HEK293 (cell line): ENCODE results near the gene SUN3.
"Not testable (repeated sequence)": the region's sequence is repeated elsewhere in the genome, so short reads cannot be mapped to it uniquely, and the experiment has no call there.

Experiments
- CTCF ChIA-PET: fragments of 350-600 bp; formaldehyde crosslinking; extraction: SDS; loops from one replicate; lab custom pipeline; 2021; ENCODE audit warnings: antibody characterized with exemption; lab: Yijun Ruan, JAX
- POLR2A ChIA-PET: fragments of 300-600 bp; formaldehyde crosslinking; extraction: SDS; loops from one replicate; lab custom pipeline; 2020; ENCODE audit warnings: antibody characterized with exemption, inconsistent platforms; lab: Yijun Ruan, JAX
- H3K27ac ChIP-seq: fragments of 200-500 bp; sonication (Bioruptor generic); 2 replicates; pipeline ENCODE4 v1.5.1; 2014; ENCODE audit warnings: low read depth, low read length, control low read depth, inconsistent platforms; ENCODE audit errors: extremely low read depth
- H3K36me3 ChIP-seq, 2 experiments: fragments of 200-500 bp in 1 of 2; sonication (Bioruptor generic) in 1 of 2; 1 replicate in 1 of 2; 2 replicates in 1 of 2; pipeline ENCODE4 v1.5.1; 2014 to 2017; ENCODE audit warnings: inconsistent platforms in 2 of 2, low read length in 2 of 2; ENCODE audit not compliant: control insufficient read depth in 2 of 2, insufficient read depth in 1 of 2
- H3K4me1 ChIP-seq: fragments of 200-500 bp; sonication (Bioruptor generic); 2 replicates; pipeline ENCODE4 v1.5.1; 2014; ENCODE audit warnings: mild to moderate bottlenecking, low read length, inconsistent platforms; ENCODE audit not compliant: control insufficient read depth, insufficient read depth
- H3K4me3 ChIP-seq: 2 replicates; pipeline ENCODE4 v1.5.1; 2011; ENCODE audit warnings: low read depth, mild to moderate bottlenecking, control low read depth, low read length, moderate library complexity
- H3K9me3 ChIP-seq: fragments of 200-500 bp; sonication (Bioruptor generic); 2 replicates; pipeline ENCODE4 v1.5.1; 2014; ENCODE audit warnings: low read depth, low read length, inconsistent platforms; ENCODE audit not compliant: control insufficient read depth, insufficient read depth
- GLI4 ChIP-seq: fragments of 450-650 bp; formaldehyde crosslinking; IDR thresholded peaks from 2 replicates; pipeline ENCODE4 v1.5.1; 2016; ENCODE audit warnings: missing biosample characterization, missing genetic modification characterization
- ZEB2 ChIP-seq: fragments of 450-650 bp; formaldehyde crosslinking; IDR thresholded peaks from 2 replicates; pipeline ENCODE4 v1.5.1; 2016; ENCODE audit warnings: missing biosample characterization, missing genetic modification characterization
- ZFHX2 ChIP-seq: fragments of 450-650 bp; formaldehyde crosslinking; conservative IDR thresholded peaks from 2 replicates; pipeline ENCODE4 v1.5.1; 2016; ENCODE audit warnings: missing biosample characterization, missing genetic modification characterization
- ZIC2 ChIP-seq: fragments of 450-650 bp; formaldehyde crosslinking; IDR thresholded peaks from 2 replicates; pipeline ENCODE4 v1.5.1; 2016; ENCODE audit warnings: missing biosample characterization, missing genetic modification characterization
- ZNF223 ChIP-seq: fragments of 450-650 bp; formaldehyde crosslinking; IDR thresholded peaks from 2 replicates; pipeline ENCODE4 v1.5.1; 2016; ENCODE audit warnings: missing biosample characterization, missing genetic modification characterization
- ZNF248 ChIP-seq: fragments of 450-650 bp; formaldehyde crosslinking; IDR thresholded peaks from 2 replicates; pipeline ENCODE4 v1.5.1; 2017; ENCODE audit warnings: missing biosample characterization, missing genetic modification characterization
- ZNF558 ChIP-seq: fragments of 450-650 bp; formaldehyde crosslinking; IDR thresholded peaks from 2 replicates; pipeline ENCODE4 v1.5.1; 2016; ENCODE audit warnings: missing biosample characterization, missing genetic modification characterization
- ZNF600 ChIP-seq: fragments of 450-650 bp; formaldehyde crosslinking; IDR thresholded peaks from 2 replicates; pipeline ENCODE4 v1.5.1; 2016; ENCODE audit warnings: missing biosample characterization, missing genetic modification characterization
- ZNF621 ChIP-seq: fragments of 450-650 bp; formaldehyde crosslinking; IDR thresholded peaks from 2 replicates; pipeline ENCODE4 v1.5.1; 2017; ENCODE audit warnings: missing biosample characterization, missing genetic modification characterization
- ZSCAN23 ChIP-seq: fragments of 450-650 bp; formaldehyde crosslinking; IDR thresholded peaks from 2 replicates; pipeline ENCODE4 v1.5.1; 2016; ENCODE audit warnings: missing biosample characterization, missing genetic modification characterization
- ZSCAN30 ChIP-seq: fragments of 450-650 bp; IDR thresholded peaks from 2 replicates; pipeline ENCODE4 v1.5.1; 2018; ENCODE audit warnings: missing biosample characterization, mild to moderate bottlenecking, missing genetic modification characterization, moderate library complexity
- TF ChIP-seq, protein P1 (sequence below): fragments of 450-650 bp; formaldehyde crosslinking; IDR thresholded peaks from 2 replicates; pipeline ENCODE4 v1.5.1; 2016; ENCODE audit warnings: missing biosample characterization, missing genetic modification characterization
- TF ChIP-seq, protein P2 (sequence below): fragments of 450-650 bp; formaldehyde crosslinking; IDR thresholded peaks from 2 replicates; pipeline ENCODE4 v1.5.1; 2017; ENCODE audit warnings: missing biosample characterization, missing genetic modification characterization
- TF ChIP-seq, protein P3 (sequence below): fragments of 450-650 bp; formaldehyde crosslinking; IDR thresholded peaks from 2 replicates; pipeline ENCODE4 v1.5.0; 2017; ENCODE audit warnings: missing biosample characterization, missing genetic modification characterization, borderline replicate concordance
- TF ChIP-seq, protein P4 (sequence below): fragments of 450-650 bp; formaldehyde crosslinking; IDR thresholded peaks from 2 replicates; pipeline ENCODE4 v1.5.1; 2016; ENCODE audit warnings: missing biosample characterization, missing genetic modification characterization
- TF ChIP-seq, protein P5 (sequence below): fragments of 450-650 bp; formaldehyde crosslinking; IDR thresholded peaks from 2 replicates; pipeline ENCODE4 v1.5.1; 2016; ENCODE audit warnings: missing biosample characterization, missing genetic modification characterization

SUN3 gene

DNA sequence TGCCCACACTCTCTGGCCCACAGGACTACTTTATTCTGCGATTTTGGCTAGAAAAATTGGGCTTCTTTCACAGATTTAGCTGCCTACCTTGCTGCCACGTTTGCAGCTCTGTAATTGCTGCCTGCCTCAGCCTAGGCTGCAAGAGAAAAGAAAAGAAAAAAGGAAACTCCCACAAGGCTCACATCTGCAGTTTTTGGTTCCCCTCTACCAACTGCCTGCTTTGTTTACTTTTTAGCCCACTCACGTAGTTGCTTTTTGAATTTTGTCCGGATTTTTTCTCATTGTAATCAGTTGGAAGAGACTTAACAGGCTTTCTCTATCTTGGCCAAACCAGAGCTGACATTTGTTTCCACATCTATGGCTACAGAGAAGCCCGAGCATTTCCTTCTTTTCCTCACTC is 24.3 kb downstream of the SUN3 start (continued):
- TF ChIP-seq, protein P1, sequence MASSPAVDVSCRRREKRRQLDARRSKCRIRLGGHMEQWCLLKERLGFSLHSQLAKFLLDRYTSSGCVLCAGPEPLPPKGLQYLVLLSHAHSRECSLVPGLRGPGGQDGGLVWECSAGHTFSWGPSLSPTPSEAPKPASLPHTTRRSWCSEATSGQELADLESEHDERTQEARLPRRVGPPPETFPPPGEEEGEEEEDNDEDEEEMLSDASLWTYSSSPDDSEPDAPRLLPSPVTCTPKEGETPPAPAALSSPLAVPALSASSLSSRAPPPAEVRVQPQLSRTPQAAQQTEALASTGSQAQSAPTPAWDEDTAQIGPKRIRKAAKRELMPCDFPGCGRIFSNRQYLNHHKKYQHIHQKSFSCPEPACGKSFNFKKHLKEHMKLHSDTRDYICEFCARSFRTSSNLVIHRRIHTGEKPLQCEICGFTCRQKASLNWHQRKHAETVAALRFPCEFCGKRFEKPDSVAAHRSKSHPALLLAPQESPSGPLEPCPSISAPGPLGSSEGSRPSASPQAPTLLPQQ (tag by site-specific recombination), result no peak
- no peak for TF ChIP-seq ZSCAN30
- TF ChIP-seq GLI4 (tag by site-specific recombination), result no peak
- no peak for TF ChIP-seq ZFHX2 (tag by site-specific recombination)

DNA sequence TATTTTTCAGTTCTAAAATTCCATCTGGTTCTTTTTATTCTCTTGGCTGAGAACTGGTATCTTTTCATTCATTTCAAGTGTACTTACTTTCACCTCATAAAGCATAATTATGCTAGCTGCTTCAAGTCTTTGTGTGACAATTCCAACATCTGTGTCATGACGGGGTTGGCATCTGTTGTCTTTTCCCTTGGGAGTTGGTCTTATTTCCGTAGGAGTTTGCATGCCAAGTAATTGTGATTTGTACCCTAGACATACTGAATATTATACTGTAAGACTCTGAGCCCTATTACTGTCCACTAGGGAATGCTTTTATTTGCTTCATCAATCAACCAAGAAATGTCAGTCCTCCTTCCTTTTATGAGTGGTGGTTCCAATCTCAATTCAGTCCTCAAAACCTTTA is 24.9 kb downstream of the SUN3 start:
- Histone ChIP-seq H3K4me3 (no peak overlapping the region), H3K27ac (no peak overlapping the region), H3K36me3 (no peaks in the 10 kb centered on the region), H3K4me1 (0 out of 2 replicates have a peak, but pooled peaks cover 3% of the 10 kb centered on the region), H3K9me3 (no peaks in the 10 kb centered on the region)
- CTCF ChIA-PET, result interaction anchor here (0.7 to 1.7 kb wide), 2 partner anchors 12 to 87 kb away, joined by 3 to 4 read pairs; no protein-coding TSS in a partner anchor
- TF ChIP-seq ZEB2 (peak; percentile 22; the same call in 1 of the 2 replicates), ZNF600 (no peak)
- POLR2A ChIA-PET, result no interaction called here

DNA sequence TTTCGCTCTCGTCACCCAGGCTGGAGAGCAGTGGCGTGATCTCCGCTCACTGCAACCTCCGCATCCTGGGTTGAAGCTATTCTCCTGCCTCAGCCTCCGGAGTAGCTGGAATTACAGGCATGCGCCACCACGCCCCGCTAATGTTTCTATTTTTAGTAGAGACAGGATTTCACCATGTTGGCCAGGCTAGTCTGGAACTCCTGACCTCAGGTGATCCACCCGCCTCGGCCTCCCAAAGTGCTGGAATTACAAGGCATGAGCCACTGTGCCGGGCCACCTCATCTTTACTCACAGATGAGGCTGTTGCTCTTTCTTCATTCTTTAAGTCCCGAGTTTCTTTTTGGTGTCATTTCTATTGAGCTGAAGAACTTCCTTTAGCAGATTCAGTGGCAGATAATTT is 28.7 kb downstream of the SUN3 start:
- H3K9me3 ChIP-seq, H3K4me3 ChIP-seq, H3K27ac ChIP-seq, H3K36me3 ChIP-seq, H3K4me1 ChIP-seq: not testable (repeated sequence)
- ChIA-PET CTCF (interaction anchor here (1.1 kb wide), 1 partner anchor 105 kb away, joined by 3 read pairs; no protein-coding TSS in a partner anchor), POLR2A (interaction anchor here (0.8 kb wide), 1 partner anchor 85 kb away, joined by 3 read pairs; no protein-coding TSS in a partner anchor)

DNA sequence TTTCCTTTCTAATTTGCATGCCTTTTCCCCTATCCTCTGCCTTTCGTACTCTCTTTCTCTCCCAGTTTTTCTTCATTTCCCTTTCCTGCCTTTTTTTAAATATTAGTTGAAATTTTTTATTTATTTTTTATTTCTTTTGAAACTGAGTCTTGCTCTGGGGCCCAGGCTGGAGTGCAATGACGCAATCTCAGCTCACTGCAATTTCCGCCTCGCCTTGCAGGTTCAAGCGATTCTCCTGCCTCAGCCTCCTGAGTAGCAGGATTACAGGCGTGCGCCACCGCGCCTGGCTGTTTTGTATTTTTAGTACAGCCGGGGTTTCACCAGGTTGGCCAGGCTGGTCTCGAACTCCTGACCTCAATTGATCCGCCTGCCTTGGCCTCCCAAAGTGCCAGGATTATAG is 29.5 kb downstream of the SUN3 start:
- POLR2A ChIA-PET, result no interaction called here

More for the DNA sequence above, 29.5 kb downstream of the SUN3 start:
- Histone ChIP-seq H3K9me3 (no peaks in the 10 kb centered on the region), H3K4me1 (0 out of 2 replicates have a peak, but pooled peaks cover 3% of the 10 kb centered on the region), H3K27ac (no peak overlapping the region), H3K36me3 (no peaks in the 10 kb centered on the region), H3K4me3 (no peak overlapping the region)
- CTCF ChIA-PET, result interaction anchor here (1.1 kb wide), 1 partner anchor 105 kb away, joined by 3 read pairs; no protein-coding TSS in a partner anchor
- TF ChIP-seq, protein P2, sequence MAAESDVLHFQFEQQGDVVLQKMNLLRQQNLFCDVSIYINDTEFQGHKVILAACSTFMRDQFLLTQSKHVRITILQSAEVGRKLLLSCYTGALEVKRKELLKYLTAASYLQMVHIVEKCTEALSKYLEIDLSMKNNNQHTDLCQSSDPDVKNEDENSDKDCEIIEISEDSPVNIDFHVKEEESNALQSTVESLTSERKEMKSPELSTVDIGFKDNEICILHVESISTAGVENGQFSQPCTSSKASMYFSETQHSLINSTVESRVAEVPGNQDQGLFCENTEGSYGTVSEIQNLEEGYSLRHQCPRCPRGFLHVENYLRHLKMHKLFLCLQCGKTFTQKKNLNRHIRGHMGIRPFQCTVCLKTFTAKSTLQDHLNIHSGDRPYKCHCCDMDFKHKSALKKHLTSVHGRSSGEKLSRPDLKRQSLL (tag by site-specific recombination), result no peak
- TF ChIP-seq ZNF621 (tag by site-specific recombination) (no peak), ZNF223 (tag by site-specific recombination) (no peak), ZSCAN23 (tag by site-specific recombination) (no peak), ZNF248 (tag by site-specific recombination) (no peak), ZIC2 (tag by site-specific recombination) (no peak), ZNF558 (tag by site-specific recombination) (no peak)
- TF ChIP-seq, protein P3, sequence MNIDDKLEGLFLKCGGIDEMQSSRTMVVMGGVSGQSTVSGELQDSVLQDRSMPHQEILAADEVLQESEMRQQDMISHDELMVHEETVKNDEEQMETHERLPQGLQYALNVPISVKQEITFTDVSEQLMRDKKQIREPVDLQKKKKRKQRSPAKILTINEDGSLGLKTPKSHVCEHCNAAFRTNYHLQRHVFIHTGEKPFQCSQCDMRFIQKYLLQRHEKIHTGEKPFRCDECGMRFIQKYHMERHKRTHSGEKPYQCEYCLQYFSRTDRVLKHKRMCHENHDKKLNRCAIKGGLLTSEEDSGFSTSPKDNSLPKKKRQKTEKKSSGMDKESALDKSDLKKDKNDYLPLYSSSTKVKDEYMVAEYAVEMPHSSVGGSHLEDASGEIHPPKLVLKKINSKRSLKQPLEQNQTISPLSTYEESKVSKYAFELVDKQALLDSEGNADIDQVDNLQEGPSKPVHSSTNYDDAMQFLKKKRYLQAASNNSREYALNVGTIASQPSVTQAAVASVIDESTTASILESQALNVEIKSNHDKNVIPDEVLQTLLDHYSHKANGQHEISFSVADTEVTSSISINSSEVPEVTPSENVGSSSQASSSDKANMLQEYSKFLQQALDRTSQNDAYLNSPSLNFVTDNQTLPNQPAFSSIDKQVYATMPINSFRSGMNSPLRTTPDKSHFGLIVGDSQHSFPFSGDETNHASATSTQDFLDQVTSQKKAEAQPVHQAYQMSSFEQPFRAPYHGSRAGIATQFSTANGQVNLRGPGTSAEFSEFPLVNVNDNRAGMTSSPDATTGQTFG (tag by site-specific recombination), result no peak
- TF ChIP-seq, protein P4, sequence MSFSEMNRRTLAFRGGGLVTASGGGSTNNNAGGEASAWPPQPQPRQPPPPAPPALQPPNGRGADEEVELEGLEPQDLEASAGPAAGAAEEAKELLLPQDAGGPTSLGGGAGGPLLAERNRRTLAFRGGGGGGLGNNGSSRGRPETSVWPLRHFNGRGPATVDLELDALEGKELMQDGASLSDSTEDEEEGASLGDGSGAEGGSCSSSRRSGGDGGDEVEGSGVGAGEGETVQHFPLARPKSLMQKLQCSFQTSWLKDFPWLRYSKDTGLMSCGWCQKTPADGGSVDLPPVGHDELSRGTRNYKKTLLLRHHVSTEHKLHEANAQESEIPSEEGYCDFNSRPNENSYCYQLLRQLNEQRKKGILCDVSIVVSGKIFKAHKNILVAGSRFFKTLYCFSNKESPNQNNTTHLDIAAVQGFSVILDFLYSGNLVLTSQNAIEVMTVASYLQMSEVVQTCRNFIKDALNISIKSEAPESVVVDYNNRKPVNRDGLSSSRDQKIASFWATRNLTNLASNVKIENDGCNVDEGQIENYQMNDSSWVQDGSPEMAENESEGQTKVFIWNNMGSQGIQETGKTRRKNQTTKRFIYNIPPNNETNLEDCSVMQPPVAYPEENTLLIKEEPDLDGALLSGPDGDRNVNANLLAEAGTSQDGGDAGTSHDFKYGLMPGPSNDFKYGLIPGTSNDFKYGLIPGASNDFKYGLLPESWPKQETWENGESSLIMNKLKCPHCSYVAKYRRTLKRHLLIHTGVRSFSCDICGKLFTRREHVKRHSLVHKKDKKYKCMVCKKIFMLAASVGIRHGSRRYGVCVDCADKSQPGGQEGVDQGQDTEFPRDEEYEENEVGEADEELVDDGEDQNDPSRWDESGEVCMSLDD (tag by site-specific recombination), result no peak
- TF ChIP-seq, protein P5, sequence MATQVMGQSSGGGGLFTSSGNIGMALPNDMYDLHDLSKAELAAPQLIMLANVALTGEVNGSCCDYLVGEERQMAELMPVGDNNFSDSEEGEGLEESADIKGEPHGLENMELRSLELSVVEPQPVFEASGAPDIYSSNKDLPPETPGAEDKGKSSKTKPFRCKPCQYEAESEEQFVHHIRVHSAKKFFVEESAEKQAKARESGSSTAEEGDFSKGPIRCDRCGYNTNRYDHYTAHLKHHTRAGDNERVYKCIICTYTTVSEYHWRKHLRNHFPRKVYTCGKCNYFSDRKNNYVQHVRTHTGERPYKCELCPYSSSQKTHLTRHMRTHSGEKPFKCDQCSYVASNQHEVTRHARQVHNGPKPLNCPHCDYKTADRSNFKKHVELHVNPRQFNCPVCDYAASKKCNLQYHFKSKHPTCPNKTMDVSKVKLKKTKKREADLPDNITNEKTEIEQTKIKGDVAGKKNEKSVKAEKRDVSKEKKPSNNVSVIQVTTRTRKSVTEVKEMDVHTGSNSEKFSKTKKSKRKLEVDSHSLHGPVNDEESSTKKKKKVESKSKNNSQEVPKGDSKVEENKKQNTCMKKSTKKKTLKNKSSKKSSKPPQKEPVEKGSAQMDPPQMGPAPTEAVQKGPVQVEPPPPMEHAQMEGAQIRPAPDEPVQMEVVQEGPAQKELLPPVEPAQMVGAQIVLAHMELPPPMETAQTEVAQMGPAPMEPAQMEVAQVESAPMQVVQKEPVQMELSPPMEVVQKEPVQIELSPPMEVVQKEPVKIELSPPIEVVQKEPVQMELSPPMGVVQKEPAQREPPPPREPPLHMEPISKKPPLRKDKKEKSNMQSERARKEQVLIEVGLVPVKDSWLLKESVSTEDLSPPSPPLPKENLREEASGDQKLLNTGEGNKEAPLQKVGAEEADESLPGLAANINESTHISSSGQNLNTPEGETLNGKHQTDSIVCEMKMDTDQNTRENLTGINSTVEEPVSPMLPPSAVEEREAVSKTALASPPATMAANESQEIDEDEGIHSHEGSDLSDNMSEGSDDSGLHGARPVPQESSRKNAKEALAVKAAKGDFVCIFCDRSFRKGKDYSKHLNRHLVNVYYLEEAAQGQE, result no peak
